Esophagus muscularis mucosa (tissue), 4 donors: ENCODE data around the gene PPP1R2.

ENCODE experiments used
- CTCF ChIP-seq, 3 experiments: fragments of 200-600 bp in 2 of 3; fragments of 450-650 bp in 1 of 3; sonication (generic) in 2 of 3; IDR thresholded peaks; one replicate each; pipeline ENCODE4 v1.5.1; 2017 to 2019; ENCODE audit warnings: antibody characterized with exemption in 3 of 3, mild to moderate bottlenecking in 2 of 3, moderate library complexity in 1 of 3
- EP300 ChIP-seq: sonication (generic); formaldehyde crosslinking; IDR thresholded peaks from one replicate; pipeline ENCODE4 v1.6.1; 2017; ENCODE audit warnings: antibody characterized with exemption
- POLR2A ChIP-seq: fragments of 450-650 bp; IDR thresholded peaks from one replicate; pipeline ENCODE4 v1.6.1; 2017; ENCODE audit warnings: antibody characterized with exemption, moderate library complexity, mild to moderate bottlenecking, low read depth
- POLR2AphosphoS5 ChIP-seq, 2 donors: sonication (generic); formaldehyde crosslinking; IDR thresholded peaks; one replicate each; pipeline ENCODE4 v1.6.1; 2017; ENCODE audit warnings: antibody characterized with exemption in 2 of 2

- no peak for TF ChIP-seq CTCF (IDR thresholded peaks at IDR 0.05)
- TF ChIP-seq POLR2A = no peak
- TF ChIP-seq POLR2AphosphoS5 (IDR thresholded peaks at IDR 0.05) = no peak
- TF ChIP-seq EP300 = no peak
These were observed 8.4 kb upstream of the PPP1R2 start for GRCh38 chr3:195551381-195551978.
